A549 (cell line): ENCODE measurements around the gene HECTD2. TPM values are rescaled to one million over a fixed set of nuclear protein-coding genes. Genes with fewer than 3 reads are reported as not detected.

ENCODE experiments used
- ATAC-seq, 2 experiments: fragments of 200-7000 bp in 1 of 2; fragments of >200 bp in 1 of 2; cut with Nextera tagmentation in 1 of 2; cut with Tn5 transposase in 1 of 2; 3 replicates each; pipeline versions ENCODE4 v1.8.0 to v1.9.1; 2018 to 2020; ENCODE audit warnings: mild to moderate bottlenecking in 1 of 2, moderate library complexity in 1 of 2
- CTCF ChIA-PET: fragments of 300-600 bp; sonication (Branson Sonifier 250); formaldehyde crosslinking; extraction: SDS; loops from one replicate; lab custom pipeline; 2021; ENCODE audit warnings: antibody characterized with exemption, inconsistent platforms; lab: Yijun Ruan, JAX
- POLR2A ChIA-PET: fragments of 350-600 bp; formaldehyde crosslinking; extraction: SDS; loops from one replicate; lab custom pipeline; 2021; ENCODE audit warnings: antibody characterized with exemption, inconsistent platforms; lab: Yijun Ruan, JAX
- DNase-seq, 2 experiments: peaks; one replicate each; pipeline versions ENCODE4 v3.0.0 to v3.0.0-alpha.2; 2011 to 2016; ENCODE audit warnings: low read depth in 1 of 2, low spot score in 1 of 2
- FAIRE-seq: peaks from 2 replicates; lab custom pipeline; 2011; peaks lifted over from hg19 to GRCh38; lab: Jason Lieb, UNC
- H3K27ac ChIP-seq, 2 experiments: fragments of >200 bp; sonication (Bioruptor Twin); formaldehyde crosslinking; 3 replicates each; pipeline ENCODE4 v1.5.1; 2016 to 2017
- H3K4me1 ChIP-seq: fragments of >200 bp; sonication (Bioruptor Twin); formaldehyde crosslinking; 3 replicates; pipeline ENCODE4 v1.6.1; 2016
- H3K4me2 ChIP-seq: fragments of >200 bp; sonication (Bioruptor Twin); formaldehyde crosslinking; 3 replicates; pipeline ENCODE4 v1.6.1; 2016
- H3K4me3 ChIP-seq: fragments of >200 bp; sonication (Bioruptor Twin); formaldehyde crosslinking; 3 replicates; pipeline ENCODE4 v1.5.1; 2016
- H3K9me3 ChIP-seq: fragments of >200 bp; sonication (Bioruptor Twin); formaldehyde crosslinking; 3 replicates; pipeline ENCODE4 v1.6.1; 2016
- CEBPB ChIP-seq, 2 experiments: fragments of >200 bp in 1 of 2; sonication (Bioruptor Twin) in 1 of 2; formaldehyde crosslinking in 1 of 2; IDR thresholded peaks; 2 replicates each; pipeline ENCODE4 v1.6.1; 2012 to 2016
- EHMT2 ChIP-seq: fragments of 200-600 bp; sonication (generic); IDR thresholded peaks from 2 replicates; pipeline ENCODE4 v1.6.1; 2016; ENCODE audit warnings: antibody characterized with exemption, low read depth, mild to moderate bottlenecking, moderate library complexity
- FOSL2 ChIP-seq, 2 experiments: fragments of 450-650 bp in 1 of 2; fragments of >200 bp in 1 of 2; sonication (Bioruptor Twin) in 1 of 2; formaldehyde crosslinking; IDR thresholded peaks; 2 replicates each; pipeline versions ENCODE4 v1.5.0 to v1.6.1; 2016 to 2020; ENCODE audit warnings: mild to moderate bottlenecking in 1 of 2, moderate library complexity in 1 of 2
- FOXS1 ChIP-seq: fragments of 250-450 bp; sonication (Bioruptor Pico); IDR thresholded peaks from 2 replicates; pipeline ENCODE4 v1.5.0; 2020; ENCODE audit warnings: mild to moderate bottlenecking, moderate library complexity
- GATA3 ChIP-seq: IDR thresholded peaks from 2 replicates; pipeline ENCODE4 v1.6.1; 2012; ENCODE audit warnings: borderline replicate concordance
- HDAC2 ChIP-seq: fragments of 200-600 bp; sonication (generic); IDR thresholded peaks from 2 replicates; pipeline ENCODE4 v1.6.1; 2016
- HMGXB4 ChIP-seq: fragments of 250-450 bp; sonication (Bioruptor Pico); IDR thresholded peaks from 2 replicates; pipeline ENCODE4 v1.5.0; 2021; ENCODE audit warnings: mild to moderate bottlenecking, moderate library complexity, borderline replicate concordance
- JUNB ChIP-seq: fragments of >200 bp; sonication (Bioruptor Twin); formaldehyde crosslinking; IDR thresholded peaks from 2 replicates; pipeline ENCODE4 v1.6.1; 2016
- KDM1A ChIP-seq: fragments of 200-600 bp; sonication (generic); IDR thresholded peaks from 2 replicates; pipeline ENCODE4 v1.6.1; 2016; ENCODE audit warnings: low read depth, mild to moderate bottlenecking
- KDM5A ChIP-seq: fragments of 200-600 bp; sonication (generic); IDR thresholded peaks from 2 replicates; pipeline ENCODE4 v1.6.1; 2016; ENCODE audit warnings: antibody characterized with exemption, mild to moderate bottlenecking
- MAFK ChIP-seq: fragments of 450-650 bp; IDR thresholded peaks from 2 replicates; pipeline ENCODE4 v1.6.1; 2014; ENCODE audit not compliant: partially characterized antibody
- NFE2L2 ChIP-seq: fragments of 150-350 bp; conservative IDR thresholded peaks from 2 replicates; pipeline ENCODE4 v1.6.1; 2014; ENCODE audit warnings: low read length
- NPAS2 ChIP-seq: fragments of 250-450 bp; sonication (Bioruptor Pico); IDR thresholded peaks from 2 replicates; pipeline ENCODE4 v1.8.0; 2022; ENCODE audit warnings: mild to moderate bottlenecking, moderate library complexity, borderline replicate concordance
- RARB ChIP-seq: fragments of 250-450 bp; sonication (Bioruptor Pico); IDR thresholded peaks from 2 replicates; pipeline ENCODE4 v1.8.0; 2021; ENCODE audit warnings: mild to moderate bottlenecking, moderate library complexity
- REST ChIP-seq: fragments of 200-600 bp; sonication (generic); IDR thresholded peaks from 2 replicates; pipeline ENCODE4 v1.6.1; 2016; ENCODE audit warnings: antibody characterized with exemption, mild to moderate bottlenecking, moderate library complexity
- RFX5 ChIP-seq: fragments of 450-650 bp; IDR thresholded peaks from 2 replicates; pipeline ENCODE4 v1.7.1; 2014; ENCODE audit warnings: antibody characterized with exemption, mild to moderate bottlenecking, moderate library complexity
- SREBF2 ChIP-seq: fragments of 450-650 bp; IDR thresholded peaks from 2 replicates; pipeline ENCODE4 v1.6.1; 2014; ENCODE audit warnings: mild to moderate bottlenecking, moderate library complexity
- TFCP2L1 ChIP-seq: fragments of 250-450 bp; sonication (Bioruptor Pico); IDR thresholded peaks from 2 replicates; pipeline ENCODE4 v1.5.0; 2021; ENCODE audit warnings: mild to moderate bottlenecking
- ZNF302 ChIP-seq: fragments of 250-450 bp; sonication (Bioruptor Pico); IDR thresholded peaks from 2 replicates; pipeline ENCODE4 v1.9.0; 2021; ENCODE audit warnings: inconsistent platforms, mild to moderate bottlenecking, moderate library complexity
- WGBS: methylation state at CpG from one replicate; pipeline ENCODE4 v1.1.6; 2017; ENCODE audit errors: missing lambda C conversion rate; 5-methylcytosine and 5-hydroxymethylcytosine counted together
- polyA plus RNA-seq, 4 experiments: library from polyadenylated mRNA; depleted of rRNA in 3 of 4; stranded (reverse); fragments of >200 nt; fragmentation: RNase III in 1 of 4; extraction: RNeasy Plus Mini Kit Qiagen cat#74134 plus additional on column Dnase treatment in 1 of 4; gene quantifications; 2 replicates in 3 of 4; 3 replicates in 1 of 4; pipeline ENCODE4 v1.2.3, GENCODE V29; 2011 to 2017
- TF ChIP-seq, protein P1 (sequence below): IDR thresholded peaks from 2 replicates; pipeline ENCODE4 v1.6.1; 2012
- TF ChIP-seq, protein P2 (sequence below): fragments of >200 bp; sonication (Bioruptor Twin); formaldehyde crosslinking; IDR thresholded peaks from 3 replicates; pipeline ENCODE4 v1.5.1; 2016
- TF ChIP-seq, protein P3 (sequence below): IDR thresholded peaks from 2 replicates; pipeline ENCODE4 v1.6.1; 2012

Gene HECTD2
- polyA plus RNA-seq, 2 of the 4 experiments (the other 2 are of a cell fraction): 4.1 to 13.9 TPM

- Histone ChIP-seq H3K27ac (no peak overlapping the region), H3K4me3 (no peak overlapping the region), H3K4me2 (no peak overlapping the region), H3K9me3 (no peaks in the 10 kb centered on the region), H3K4me1 (peaks cover 6% of the 10 kb centered on the region; the same call in 2 of the 3 replicates)
- no peak for ATAC-seq
- peak; percentile 7 for FAIRE-seq
- DNase-seq: no peak
- ChIA-PET POLR2A (interaction anchor here (1.0 kb wide), 1 partner anchor 118 kb away, joined by 3 read pairs; no protein-coding TSS in a partner anchor), CTCF (interaction anchor here (0.8 to 6.1 kb wide), 6 partner anchors 56 to 413 kb away, joined by 3 to 116 read pairs (median 5); partner anchors contain the start of genes FGFBP3 and PPP1R3C)
- no peak for TF ChIP-seq NPAS2
- no peak for TF ChIP-seq KDM5A
- no peak for TF ChIP-seq RFX5
Observed at GRCh38 chr10:91495402-91495801, 85.3 kb downstream of the HECTD2 start.

- ChIA-PET CTCF (interaction anchor here (1.2 to 6.1 kb wide), 3 partner anchors 56 to 198 kb away, joined by 4 to 116 read pairs (median 17); partner anchors contain the start of gene PPP1R3C), POLR2A (no interaction called here)
- no peak overlapping the region for H3K27ac ChIP-seq
- H3K4me1 ChIP-seq: peaks cover 6% of the 10 kb centered on the region; the same call in 2 of the 3 replicates
- DNase-seq: no peak
- H3K4me3 ChIP-seq: no peak overlapping the region
- WGBS: 93% methylated on average over 4 of the region's 4 CpGs
- FAIRE-seq: no peak
- no peak for ATAC-seq
- H3K4me2 ChIP-seq: no peak overlapping the region
- H3K9me3 ChIP-seq: no peaks in the 10 kb centered on the region
- TF ChIP-seq HDAC2 (no peak), FOXS1 (CRISPR knock-in tag) (no peak), TFCP2L1 (CRISPR knock-in tag) (no peak), NFE2L2 (no peak), ZNF302 (CRISPR knock-in tag) (no peak), REST (no peak), KDM1A (no peak)
- TF ChIP-seq, protein P1, sequence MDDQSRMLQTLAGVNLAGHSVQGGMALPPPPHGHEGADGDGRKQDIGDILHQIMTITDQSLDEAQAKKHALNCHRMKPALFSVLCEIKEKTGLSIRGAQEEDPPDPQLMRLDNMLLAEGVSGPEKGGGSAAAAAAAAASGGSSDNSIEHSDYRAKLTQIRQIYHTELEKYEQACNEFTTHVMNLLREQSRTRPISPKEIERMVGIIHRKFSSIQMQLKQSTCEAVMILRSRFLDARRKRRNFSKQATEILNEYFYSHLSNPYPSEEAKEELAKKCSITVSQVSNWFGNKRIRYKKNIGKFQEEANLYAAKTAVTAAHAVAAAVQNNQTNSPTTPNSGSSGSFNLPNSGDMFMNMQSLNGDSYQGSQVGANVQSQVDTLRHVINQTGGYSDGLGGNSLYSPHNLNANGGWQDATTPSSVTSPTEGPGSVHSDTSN: no peak
- TF ChIP-seq, protein P2, sequence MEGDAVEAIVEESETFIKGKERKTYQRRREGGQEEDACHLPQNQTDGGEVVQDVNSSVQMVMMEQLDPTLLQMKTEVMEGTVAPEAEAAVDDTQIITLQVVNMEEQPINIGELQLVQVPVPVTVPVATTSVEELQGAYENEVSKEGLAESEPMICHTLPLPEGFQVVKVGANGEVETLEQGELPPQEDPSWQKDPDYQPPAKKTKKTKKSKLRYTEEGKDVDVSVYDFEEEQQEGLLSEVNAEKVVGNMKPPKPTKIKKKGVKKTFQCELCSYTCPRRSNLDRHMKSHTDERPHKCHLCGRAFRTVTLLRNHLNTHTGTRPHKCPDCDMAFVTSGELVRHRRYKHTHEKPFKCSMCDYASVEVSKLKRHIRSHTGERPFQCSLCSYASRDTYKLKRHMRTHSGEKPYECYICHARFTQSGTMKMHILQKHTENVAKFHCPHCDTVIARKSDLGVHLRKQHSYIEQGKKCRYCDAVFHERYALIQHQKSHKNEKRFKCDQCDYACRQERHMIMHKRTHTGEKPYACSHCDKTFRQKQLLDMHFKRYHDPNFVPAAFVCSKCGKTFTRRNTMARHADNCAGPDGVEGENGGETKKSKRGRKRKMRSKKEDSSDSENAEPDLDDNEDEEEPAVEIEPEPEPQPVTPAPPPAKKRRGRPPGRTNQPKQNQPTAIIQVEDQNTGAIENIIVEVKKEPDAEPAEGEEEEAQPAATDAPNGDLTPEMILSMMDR: no peak
Observed at GRCh38 chr10:91496016-91496415, 85.9 kb downstream of the HECTD2 start.

- no peak overlapping the region for H3K4me3 ChIP-seq
- peak; percentile 8 to 50 for DNase-seq
- no peaks in the 10 kb centered on the region for H3K9me3 ChIP-seq
- peaks cover 43% of the 10 kb centered on the region for H3K4me1 ChIP-seq
- peak; percentile 93 to 94 for ATAC-seq
- 53% methylated on average over 5 of the region's 5 CpGs for WGBS
- TF ChIP-seq FOSL2 (IDR thresholded peaks at IDR 0.05) (peak; percentile 77), FOSL2 (CRISPR knock-in tag; IDR thresholded peaks at IDR 0.05) (peak; percentile 95), RARB (CRISPR knock-in tag) (no peak), GATA3 (no peak), JUNB (peak; percentile 52; the same call in 1 of the 2 replicates), CEBPB (IDR thresholded peaks at IDR 0.05) (peak in 1 of 2 experiments; percentile 64; a peak in 1 of 4 replicates), EHMT2 (no peak), MAFK (peak; percentile 70), HMGXB4 (no peak), SREBF2 (no peak)
- TF ChIP-seq, protein P1: no peak
- TF ChIP-seq, protein P3, sequence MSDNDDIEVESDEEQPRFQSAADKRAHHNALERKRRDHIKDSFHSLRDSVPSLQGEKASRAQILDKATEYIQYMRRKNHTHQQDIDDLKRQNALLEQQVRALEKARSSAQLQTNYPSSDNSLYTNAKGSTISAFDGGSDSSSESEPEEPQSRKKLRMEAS: peak; percentile 28; the same call in 1 of the 2 replicates
- H3K27ac ChIP-seq: peak overlapping the region; percentile 62 to 78
- POLR2A ChIA-PET: interaction anchor here (0.6 to 1.4 kb wide), 2 partner anchors 101 to 121 kb away, joined by 4 to 6 read pairs; partner anchors contain the start of gene PPP1R3C
- CTCF ChIA-PET: interaction anchor here (0.6 to 2.3 kb wide), 4 partner anchors 85 to 496 kb away, joined by 3 to 9 read pairs (median 4); no protein-coding TSS in a partner anchor
- peak; percentile 65 for FAIRE-seq
- peak overlapping the region; percentile 81 for H3K4me2 ChIP-seq
Observed at GRCh38 chr10:91511549-91512330, 101.6 kb downstream of the HECTD2 start.
